SU-DHL-6 (cell line): ENCODE results near the gene AGAP1.

Experiments used
- CTCF ChIP-seq: fragments of 200-600 bp; sonication (generic); IDR thresholded peaks from one replicate; pipeline ENCODE4 v1.5.1; 2017; ENCODE audit warnings: antibody characterized with exemption, mild to moderate bottlenecking, low read length, moderate library complexity; ENCODE audit not compliant: insufficient read depth, poor library complexity, severe bottlenecking
- EZH2phosphoT487 ChIP-seq: fragments of 200-600 bp; sonication (generic), shearing (Covaris generic); conservative IDR thresholded peaks from 2 replicates; pipeline ENCODE4 v1.6.1; 2018; ENCODE audit warnings: mild to moderate bottlenecking, antibody characterized with exemption, low read length, moderate library complexity, mixed read lengths

GRCh38 chr2:235721625-235722024 is 227.8 kb downstream of the AGAP1 start:
- TF ChIP-seq CTCF: no peak
- TF ChIP-seq EZH2phosphoT487: no peak
